ENCODE data around the gene TMEM51.

- TF ChIP-seq CTCF (IDR thresholded peaks at IDR 0.05) (no peak), POLR2A (IDR thresholded peaks at IDR 0.05) (no peak), EP300 (IDR thresholded peaks at IDR 0.05) (no peak)
Observed at GRCh38 chr1:15225461-15225860, 71.9 kb downstream of the TMEM51 start.
